Bronchial epithelial cell (primary cell): ENCODE results near the gene ZNF354C. TPM values are rescaled to one million over a fixed set of nuclear protein-coding genes. Genes with fewer than 3 reads are reported as not detected.

Source experiments
- DNase-seq: peaks from one replicate; pipeline ENCODE4 v3.0.0-alpha.2; 2010; ENCODE audit warnings: low read depth
- FAIRE-seq: peaks from 2 replicates; lab custom pipeline; 2011; peaks lifted over from hg19 to GRCh38; lab: Jason Lieb, UNC
- H3K27me3 ChIP-seq: 2 replicates; pipeline ENCODE4 v1.5.1; 2011; ENCODE audit warnings: low read length; ENCODE audit not compliant: control insufficient read depth, insufficient read depth
- H3K36me3 ChIP-seq: 2 replicates; pipeline ENCODE4 v1.5.1; 2011; ENCODE audit warnings: low read length; ENCODE audit not compliant: control insufficient read depth, insufficient read depth
- H3K4me3 ChIP-seq: 2 replicates; pipeline ENCODE4 v1.5.1; 2011; ENCODE audit warnings: mild to moderate bottlenecking, low read depth, low read length, control low read depth
- total RNA-seq: library from RNA; depleted of rRNA; stranded (reverse); fragments of >200 nt; gene quantifications from 2 replicates; pipeline ENCODE4 v1.2.1, GENCODE V29; 2014
- TF ChIP-seq, protein P1 (sequence below): IDR thresholded peaks from 2 replicates; pipeline ENCODE4 v1.5.1; 2011; ENCODE audit warnings: mild to moderate bottlenecking, moderate library complexity, low read length, control low read depth, inconsistent platforms; ENCODE audit not compliant: insufficient read depth, severe bottlenecking

ZNF354C gene
- total RNA-seq, 1 donor from 2014 or later, result 3.9 TPM

DNA sequence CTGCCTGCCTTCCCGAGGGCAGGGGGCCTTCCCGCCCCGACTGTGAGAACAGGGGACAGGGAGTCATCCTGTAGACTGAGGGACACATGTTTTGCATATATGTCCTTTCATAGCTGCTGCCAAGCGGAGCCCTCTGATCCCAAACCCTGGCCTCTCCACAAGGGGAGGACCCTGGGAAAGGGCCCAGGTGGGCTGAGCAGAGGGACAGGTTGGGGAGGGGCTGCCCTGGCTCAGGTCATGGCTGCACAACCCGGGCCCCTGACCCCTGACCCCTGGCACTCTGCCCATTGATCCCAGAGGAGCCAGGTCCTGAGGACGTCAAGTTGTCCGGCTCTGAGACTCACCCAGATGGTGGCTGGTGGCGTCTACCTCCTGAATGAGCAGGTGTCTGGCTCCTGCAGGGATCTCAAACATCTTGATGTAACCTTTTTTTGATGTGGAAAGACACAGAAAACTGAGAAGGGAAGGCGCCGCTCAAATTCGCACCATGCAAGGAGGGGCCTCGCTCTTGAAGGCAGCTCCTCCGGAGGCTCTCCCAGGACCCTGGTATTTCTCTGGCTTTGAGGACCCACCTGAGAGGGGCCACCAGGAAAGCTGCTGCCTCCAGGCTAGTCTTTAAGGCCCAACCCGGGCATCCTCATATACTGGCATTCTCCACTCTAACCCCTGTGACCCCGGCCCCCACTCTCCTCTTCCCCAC lies 71.9 kb downstream of the ZNF354C start:
- Histone ChIP-seq H3K4me3 (no peak overlapping the region), H3K27me3 (no peaks in the 10 kb centered on the region), H3K36me3 (no peaks in the 10 kb centered on the region)
- TF ChIP-seq, protein P1, sequence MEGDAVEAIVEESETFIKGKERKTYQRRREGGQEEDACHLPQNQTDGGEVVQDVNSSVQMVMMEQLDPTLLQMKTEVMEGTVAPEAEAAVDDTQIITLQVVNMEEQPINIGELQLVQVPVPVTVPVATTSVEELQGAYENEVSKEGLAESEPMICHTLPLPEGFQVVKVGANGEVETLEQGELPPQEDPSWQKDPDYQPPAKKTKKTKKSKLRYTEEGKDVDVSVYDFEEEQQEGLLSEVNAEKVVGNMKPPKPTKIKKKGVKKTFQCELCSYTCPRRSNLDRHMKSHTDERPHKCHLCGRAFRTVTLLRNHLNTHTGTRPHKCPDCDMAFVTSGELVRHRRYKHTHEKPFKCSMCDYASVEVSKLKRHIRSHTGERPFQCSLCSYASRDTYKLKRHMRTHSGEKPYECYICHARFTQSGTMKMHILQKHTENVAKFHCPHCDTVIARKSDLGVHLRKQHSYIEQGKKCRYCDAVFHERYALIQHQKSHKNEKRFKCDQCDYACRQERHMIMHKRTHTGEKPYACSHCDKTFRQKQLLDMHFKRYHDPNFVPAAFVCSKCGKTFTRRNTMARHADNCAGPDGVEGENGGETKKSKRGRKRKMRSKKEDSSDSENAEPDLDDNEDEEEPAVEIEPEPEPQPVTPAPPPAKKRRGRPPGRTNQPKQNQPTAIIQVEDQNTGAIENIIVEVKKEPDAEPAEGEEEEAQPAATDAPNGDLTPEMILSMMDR, result no peak
- FAIRE-seq (no peak), DNase-seq (no peak)

DNA sequence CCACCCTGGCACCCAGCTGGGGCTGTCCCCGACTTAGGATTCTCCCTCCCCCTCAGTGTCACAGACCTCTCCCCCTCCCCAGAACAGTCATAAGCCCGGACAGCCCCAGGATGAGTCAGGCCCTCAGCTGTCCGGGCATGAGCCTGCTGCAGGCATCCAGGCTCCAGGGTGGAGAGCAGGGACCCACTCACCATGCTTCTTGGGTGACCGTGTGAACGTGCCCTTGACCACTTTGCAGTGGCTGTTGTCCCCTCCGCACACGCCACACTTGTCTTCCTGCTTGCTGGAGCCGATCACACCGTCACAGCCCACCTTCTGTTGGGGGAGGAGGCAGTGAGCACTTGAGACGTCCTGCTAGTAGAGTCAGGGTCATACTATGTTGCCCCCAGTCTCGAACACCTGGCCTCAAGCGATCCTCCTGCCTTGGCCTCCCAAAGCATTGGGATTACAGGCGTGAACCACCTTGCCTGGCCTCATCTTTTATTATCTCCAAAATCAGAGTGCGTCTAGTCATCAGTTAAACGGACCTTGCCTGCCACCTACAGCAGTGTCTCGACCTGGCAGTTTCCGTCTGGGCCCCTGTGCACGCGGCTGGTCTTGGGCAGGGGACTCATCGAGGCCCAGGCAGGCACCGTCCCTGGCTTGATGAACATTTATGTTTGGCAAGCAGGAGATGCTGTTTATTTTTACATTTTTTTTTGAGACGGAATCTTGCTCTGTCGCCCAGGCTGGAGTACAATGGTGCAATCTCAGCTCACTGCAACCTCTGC lies 72.6 kb downstream of the ZNF354C start:
- TF ChIP-seq, protein P1, result no peak
- no peaks in the 10 kb centered on the region for H3K27me3 ChIP-seq
- H3K4me3 ChIP-seq, result no peak overlapping the region
- no peak for DNase-seq
- no peaks in the 10 kb centered on the region for H3K36me3 ChIP-seq
- FAIRE-seq, result no peak

Other genes starting within 250 kb of the ZNF354C start
- gene ZNF354B, start 200.4 kb upstream of the ZNF354C start, total RNA-seq, result 7.0 and 9.5 TPM in 2 replicates
- 0.53 and 0.90 TPM in 2 replicates for gene ZFP2, start 164.5 kb upstream of the ZNF354C start, total RNA-seq
- 0.26 and 1.3 TPM in 2 replicates for gene ZNF454, start 119.2 kb upstream of the ZNF354C start, total RNA-seq
- not detected in 2 replicates for gene GRM6, start 65.1 kb upstream of the ZNF354C start, total RNA-seq
- gene ZNF879, start 36.6 kb upstream of the ZNF354C start, total RNA-seq, result 3.4 and 6.7 TPM in 2 replicates